ENCODE measurements around the gene TRAPPC12. TPM values are rescaled to one million over a fixed set of nuclear protein-coding genes. Genes with fewer than 3 reads are reported as not detected.
"Not testable (repeated sequence)": the region's sequence is repeated elsewhere in the genome, so short reads cannot be mapped to it uniquely, and the experiment has no call there.

TRAPPC12 gene
- total RNA-seq, 4 donors from 2014 or later, result 28.4 to 64.7 (median 55.9) TPM

DNA sequence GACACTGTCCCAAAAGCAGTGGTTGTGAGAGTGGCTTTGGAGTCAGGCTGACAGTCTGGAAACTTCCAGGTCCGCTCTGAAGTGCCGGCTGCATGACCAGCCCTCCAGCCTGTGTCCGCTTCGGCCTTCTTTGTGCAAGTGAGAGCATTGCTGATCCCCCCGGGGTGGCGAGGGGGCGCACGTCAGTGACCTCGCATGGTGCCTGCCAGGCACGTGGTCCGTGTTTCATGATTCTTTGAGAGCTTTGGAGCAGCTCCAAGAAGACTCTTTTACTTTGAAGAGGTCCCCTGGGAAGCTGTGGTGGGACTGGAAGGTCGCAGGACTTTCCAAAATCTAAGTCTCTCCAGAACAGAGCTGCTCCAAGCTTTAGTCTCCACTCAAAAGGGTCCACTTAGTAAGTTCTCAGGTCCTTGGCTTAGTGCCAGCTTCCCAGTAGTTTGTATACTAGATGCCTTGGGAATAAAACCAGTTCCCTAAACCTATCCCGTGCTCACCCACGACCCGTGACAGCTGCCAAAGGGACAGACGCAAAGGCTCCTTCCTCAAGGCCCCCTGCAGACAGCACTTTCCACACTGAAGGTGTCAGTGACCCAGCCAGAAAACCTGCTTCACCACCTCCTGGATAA lies 71.0 kb downstream of the TRAPPC12 start:
- Histone ChIP-seq H3K27me3 (no peaks in the 10 kb centered on the region), H3K27ac (no peak overlapping the region), H3K9me3 (no peaks in the 10 kb centered on the region), H3K4me1 (peaks cover 0 to 12% (median 3%) of the 10 kb centered on the region in 3 donors), H3K4me3 (no peak overlapping the region), H3K36me3 (peaks cover 0 to 99% (median 3%) of the 10 kb centered on the region in 3 donors)
- TF ChIP-seq POLR2A (IDR thresholded peaks at IDR 0.05), result no peak
- TF ChIP-seq CTCF (IDR thresholded peaks at IDR 0.05), result no peak
- WGBS, 2 donors, result 73 to 87% methylated on average over 15 to 16 of the region's 16 CpGs
- intact Hi-C loops (cut with DNase I), result no loop called here
- no peak for DNase-seq

- Histone ChIP-seq H3K4me1 (peaks cover 0 to 12% (median 3%) of the 10 kb centered on the region in 3 donors), H3K9me3 (no peaks in the 10 kb centered on the region), H3K27me3 (no peaks in the 10 kb centered on the region), H3K36me3 (peaks cover 0 to 99% (median 3%) of the 10 kb centered on the region in 3 donors), H3K4me3 (no peak overlapping the region), H3K27ac (no peak overlapping the region)
- WGBS, 2 donors, result 81 to 86% methylated on average over 4 of the region's 4 CpGs
- TF ChIP-seq POLR2A (IDR thresholded peaks at IDR 0.05), result no peak
- no peak for TF ChIP-seq CTCF (IDR thresholded peaks at IDR 0.05)
- intact Hi-C loops (cut with DNase I), result no loop called here
- no peak for DNase-seq
Observed at GRCh38 chr2:3451169-3451568, 71.7 kb downstream of the TRAPPC12 start.

GRCh38 chr2:3451926-3452671 lies 72.6 kb downstream of the TRAPPC12 start:
- Histone ChIP-seq H3K9me3 (no peaks in the 10 kb centered on the region), H3K4me3 (no peak overlapping the region), H3K36me3 (peaks cover 0 to 99% (median 3%) of the 10 kb centered on the region in 3 donors), H3K27ac (no peak overlapping the region), H3K27me3 (no peaks in the 10 kb centered on the region), H3K4me1 (peaks cover 0 to 12% (median 3%) of the 10 kb centered on the region in 3 donors)
- TF ChIP-seq CTCF (IDR thresholded peaks at IDR 0.05) (no peak), POLR2A (IDR thresholded peaks at IDR 0.05) (no peak)
- intact Hi-C loops (cut with DNase I), result no loop called here
- 95 to 100% methylated on average over 4 to 11 of the region's 17 CpGs for WGBS, 2 donors
- no peak for DNase-seq

GRCh38 chr2:3453190-3453999 lies 73.9 kb downstream of the TRAPPC12 start:
- Histone ChIP-seq H3K27me3 (no peaks in the 10 kb centered on the region), H3K27ac (no peak overlapping the region), H3K4me3 (no peak overlapping the region), H3K9me3 (no peaks in the 10 kb centered on the region), H3K36me3 (peaks cover 9 to 99% (median 12%) of the 10 kb centered on the region in 3 donors), H3K4me1 (peaks cover 0 to 5% (median 0%) of the 10 kb centered on the region in 3 donors)
- TF ChIP-seq POLR2A (IDR thresholded peaks at IDR 0.05), result no peak
- TF ChIP-seq CTCF (IDR thresholded peaks at IDR 0.05), result no peak
- intact Hi-C loops (cut with DNase I), result no loop called here
- 77 to 79% methylated on average over 16 to 20 of the region's 20 CpGs for WGBS, 2 donors
- no peak for DNase-seq

DNA sequence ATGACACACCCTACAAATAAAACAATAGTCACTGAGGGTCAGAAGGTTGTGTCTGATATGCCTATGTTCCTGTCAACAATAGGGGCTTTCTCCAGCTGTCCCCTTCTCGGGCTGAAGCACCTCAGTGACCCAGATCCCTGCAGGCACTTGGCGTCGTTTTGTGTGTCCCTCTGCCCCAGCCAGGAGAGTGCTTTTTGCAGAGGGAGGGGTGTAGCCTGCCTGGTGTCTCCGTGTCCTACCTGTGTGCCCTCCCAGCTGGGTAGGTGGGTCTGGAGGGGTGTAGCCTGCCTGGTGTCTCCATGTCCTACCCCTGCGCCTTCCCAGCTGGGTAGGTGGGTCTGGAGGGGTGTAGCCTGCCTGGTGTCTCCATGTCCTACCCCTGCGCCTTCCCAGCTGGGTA lies 74.5 kb downstream of the TRAPPC12 start:
- H3K4me1 ChIP-seq; H3K27me3 ChIP-seq; DNase-seq; intact Hi-C loops (cut with DNase I); H3K4me3 ChIP-seq; H3K27ac ChIP-seq; H3K9me3 ChIP-seq: not testable (repeated sequence)
- WGBS, 2 donors, result 85% methylated on average over 6 of the region's 6 CpGs; no CpG with 5 or more reads in 1 of the 2 donors
- peaks cover 11 to 99% (median 12%) of the 10 kb centered on the region in 3 donors for H3K36me3 ChIP-seq

Data from esophagus squamous epithelium (tissue), 5 donors.